Endothelial cell of coronary artery (primary cell): ENCODE measurements around the gene NUCKS1. TPM values are rescaled to one million over a fixed set of nuclear protein-coding genes. Genes with fewer than 3 reads are reported as not detected.

Experiments
- total RNA-seq: library from RNA; depleted of rRNA; stranded (reverse); fragments of >200 nt; gene quantifications from 2 replicates; pipeline ENCODE4 v1.2.3, GENCODE V29; 2014

Gene NUCKS1
- total RNA-seq: 86.6 and 119 TPM in 2 replicates

GRCh38 chr1:205750138-205751035 is at the start of gene NUCKS1:
Gene NUCKS1, minus strand, starts transcription at chr1:205750182. Its CDS starts 209 bp downstream, at chr1:205749973.

GRCh38 chr1:205775015-205775716 is 25.2 kb upstream of the NUCKS1 start, which contains the start of gene RAB29:
Gene RAB29, minus strand, starts transcription at chr1:205775482. Its CDS starts 526 bp downstream, at chr1:205774956.

GRCh38 chr1:205680073-205680851 is 69.7 kb downstream of the NUCKS1 start, which contains the start of gene SLC45A3:
Gene SLC45A3, minus strand, starts transcription at chr1:205680509. Its CDS starts 15,853 bp downstream, at chr1:205664656.

Other genes with a start within 250 kb of the NUCKS1 start
- gene CDK18, start 245.5 kb downstream of the NUCKS1 start, total RNA-seq: 0.09 and 0.94 TPM in 2 replicates
- gene ELK4, start 118.2 kb downstream of the NUCKS1 start, total RNA-seq: 20.5 and 24.7 TPM in 2 replicates
- 6.7 and 8.5 TPM in 2 replicates for gene SLC45A3, start 69.7 kb downstream of the NUCKS1 start, total RNA-seq
- gene RAB29, start 25.3 kb upstream of the NUCKS1 start, total RNA-seq: 17.6 and 19.7 TPM in 2 replicates
- gene SLC41A1, start 63.0 kb upstream of the NUCKS1 start, total RNA-seq: 7.1 and 15.3 TPM in 2 replicates
- gene PM20D1, start 100.0 kb upstream of the NUCKS1 start, total RNA-seq: not detected in 2 replicates
- gene SLC26A9, start 193.3 kb upstream of the NUCKS1 start, total RNA-seq: under 0.01 TPM in 2 replicates